Effector CD4-positive, alpha-beta T cell (primary cell): ENCODE results near the gene ACIN1.
A peak's percentile ranks its signal among the peaks of the same experiment; 100 is the strongest.

Experiments
- DNase-seq: peaks from one replicate; pipeline ENCODE4 v3.0.0-alpha.2; 2020
- total RNA-seq: gene quantifications from one replicate; lab custom pipeline; 2026; lab: John Stamatoyannopoulos, UW

ACIN1 gene
- 373 reads per million, percentile 97 among the genes with 10 or more reads in this experiment for total RNA-seq

- no peak for DNase-seq
Measured at GRCh38 chr14:23094666-23095195, at the start of gene ACIN1. ACIN1 (minus strand) TSS chr14:23095136; CDS start chr14:23095112, 24 bp downstream.

GRCh38 chr14:23143911-23144310, 49.0 kb upstream of the ACIN1 start:
- DNase-seq: no peak

- DNase-seq: no peak
Measured at GRCh38 chr14:23142826-23143225, 47.9 kb upstream of the ACIN1 start.

- DNase-seq: no peak
Measured at GRCh38 chr14:23141706-23142444, 46.9 kb upstream of the ACIN1 start.

GRCh38 chr14:23140371-23140770, 45.4 kb upstream of the ACIN1 start:
- DNase-seq: no peak

- no peak for DNase-seq
Measured at GRCh38 chr14:23139874-23140273, 44.9 kb upstream of the ACIN1 start.

GRCh38 chr14:23137813-23138535, 43.0 kb upstream of the ACIN1 start:
- no peak for DNase-seq

GRCh38 chr14:23137192-23137812, 42.4 kb upstream of the ACIN1 start:
- no peak for DNase-seq

GRCh38 chr14:23136566-23137133, 41.7 kb upstream of the ACIN1 start:
- DNase-seq: no peak

GRCh38 chr14:23132970-23133369, 38.0 kb upstream of the ACIN1 start:
- DNase-seq: no peak

- no peak for DNase-seq
Measured at GRCh38 chr14:23131482-23131881, 36.5 kb upstream of the ACIN1 start.

GRCh38 chr14:23130871-23131270, 35.9 kb upstream of the ACIN1 start:
- no peak for DNase-seq

- no peak for DNase-seq
Measured at GRCh38 chr14:23129759-23130316, 34.9 kb upstream of the ACIN1 start.

GRCh38 chr14:23128969-23129758, 34.2 kb upstream of the ACIN1 start:
- no peak for DNase-seq

GRCh38 chr14:23127861-23128260, 32.9 kb upstream of the ACIN1 start:
- DNase-seq: no peak

GRCh38 chr14:23126548-23127278, 31.8 kb upstream of the ACIN1 start:
- DNase-seq: no peak

- DNase-seq: no peak
Measured at GRCh38 chr14:23125933-23126524, 31.1 kb upstream of the ACIN1 start.

GRCh38 chr14:23125011-23125410, 30.1 kb upstream of the ACIN1 start:
- no peak for DNase-seq

GRCh38 chr14:23124337-23124954, 29.5 kb upstream of the ACIN1 start:
- no peak for DNase-seq

GRCh38 chr14:23123419-23123818, 28.5 kb upstream of the ACIN1 start:
- DNase-seq: no peak
